HCT116 (cell line): ENCODE measurements around the gene DHRS12.

Experiments used
- ATF3 ChIP-seq: IDR thresholded peaks from 2 replicates; pipeline ENCODE4 v1.6.1; 2012
- CEBPB ChIP-seq: IDR thresholded peaks from 2 replicates; pipeline ENCODE4 v1.6.1; 2012; ENCODE audit warnings: low read depth
- CTCF ChIP-seq, 3 experiments: fragments of 200-600 bp in 1 of 3; sonication (generic) in 1 of 3; IDR thresholded peaks in 2 of 3; conservative IDR thresholded peaks in 1 of 3; 2 replicates each; pipeline ENCODE4 v1.5.1; 2012 to 2017; ENCODE audit warnings: low read depth in 2 of 3, low read length in 2 of 3, antibody characterized with exemption in 1 of 3, borderline replicate concordance in 1 of 3, control low read depth in 1 of 3, mild to moderate bottlenecking in 1 of 3, mixed read lengths in 1 of 3, mixed run types in 1 of 3, moderate library complexity in 1 of 3; ENCODE audit not compliant: insufficient read depth in 1 of 3
- EZH2 ChIP-seq: fragments of 200-600 bp; sonication (generic); IDR thresholded peaks from 2 replicates; pipeline ENCODE4 v1.6.1; 2017; ENCODE audit warnings: antibody characterized with exemption, mixed run types
- EZH2phosphoT487 ChIP-seq: fragments of 200-600 bp; IDR thresholded peaks from 2 replicates; pipeline ENCODE4 v1.6.1; 2018; ENCODE audit warnings: antibody characterized with exemption, borderline replicate concordance
- FOSL1 ChIP-seq: IDR thresholded peaks from 2 replicates; pipeline ENCODE4 v1.6.1; 2012; ENCODE audit warnings: low read depth
- MAX ChIP-seq: IDR thresholded peaks from 2 replicates; pipeline ENCODE4 v1.6.1; 2012
- POLR2A ChIP-seq: IDR thresholded peaks from 2 replicates; pipeline ENCODE4 v1.7.0; 2011; ENCODE audit warnings: borderline replicate concordance; ENCODE audit not compliant: insufficient read depth, insufficient read length; ENCODE audit errors: extremely low read depth
- POLR2AphosphoS5 ChIP-seq: IDR thresholded peaks from 2 replicates; pipeline ENCODE4 v1.6.1; 2011; ENCODE audit warnings: mild to moderate bottlenecking, low read depth, low read length, moderate library complexity
- RAD21 ChIP-seq: IDR thresholded peaks from 2 replicates; pipeline ENCODE4 v1.6.1; 2012; ENCODE audit warnings: low read depth, mild to moderate bottlenecking
- REST ChIP-seq: IDR thresholded peaks from 2 replicates; pipeline ENCODE4 v1.6.1; 2012; ENCODE audit warnings: low read depth
- SP1 ChIP-seq: IDR thresholded peaks from 2 replicates; pipeline ENCODE4 v1.6.1; 2012; ENCODE audit warnings: low read depth
- TCF7L2 ChIP-seq: IDR thresholded peaks from 2 replicates; pipeline ENCODE4 v1.7.0; 2011; ENCODE audit warnings: borderline replicate concordance, inconsistent platforms; ENCODE audit not compliant: insufficient read depth, insufficient read length; ENCODE audit errors: extremely low read depth
- YY1 ChIP-seq: IDR thresholded peaks from 2 replicates; pipeline ENCODE4 v1.6.1; 2011; ENCODE audit warnings: low read length, low read depth, moderate library complexity, mild to moderate bottlenecking; ENCODE audit not compliant: insufficient replicate concordance; ENCODE audit errors: extremely low read depth

GRCh38 chr13:51765142-51765515 is 38.8 kb downstream of the DHRS12 start:
- TF ChIP-seq POLR2AphosphoS5 (no peak), CTCF (IDR thresholded peaks at IDR 0.05 in 2 of 3, conservative IDR thresholded peaks at IDR 0.05 in 1 of 3; ENCODE audit: borderline replicate concordance in 1 of 3, insufficient read depth in 1 of 3, low read depth in 2 of 3, low read length in 2 of 3) (no peak), CEBPB (no peak), POLR2A (no peak), FOSL1 (no peak), EZH2phosphoT487 (no peak), RAD21 (no peak), SP1 (no peak), EZH2 (no peak), REST (no peak), MAX (no peak), TCF7L2 (no peak), YY1 (no peak), ATF3 (no peak)
